HepG2 (cell line): ENCODE results near the gene CCDC177. TPM values are rescaled to one million over a fixed set of nuclear protein-coding genes. Genes with fewer than 3 reads are reported as not detected.

ENCODE experiments used
- CHD2 ChIP-seq: IDR thresholded peaks from 2 replicates; pipeline ENCODE4 v1.6.1; 2011; ENCODE audit warnings: low read depth, low read length, improper control_type of control experiment
- EZH2 ChIP-seq: conservative IDR thresholded peaks from 2 replicates; pipeline ENCODE4 v1.6.1; 2012; ENCODE audit warnings: mild to moderate bottlenecking, low read depth, low read length, moderate library complexity
- KDM5A ChIP-seq: fragments of 200-600 bp; sonication (generic); IDR thresholded peaks from 2 replicates; pipeline ENCODE4 v1.7.0; 2018; ENCODE audit warnings: antibody characterized with exemption, mild to moderate bottlenecking, low read length, borderline replicate concordance
- MEIS1 ChIP-seq: sonication (generic); formaldehyde crosslinking; IDR thresholded peaks from 2 replicates; pipeline ENCODE4 v1.9.0; 2021; ENCODE audit warnings: mild to moderate bottlenecking, missing genetic modification reagents, moderate library complexity, borderline replicate concordance
- MEIS2 ChIP-seq: sonication (generic); formaldehyde crosslinking; IDR thresholded peaks from 2 replicates; pipeline ENCODE4 v1.9.0; 2021; ENCODE audit warnings: mild to moderate bottlenecking, missing genetic modification reagents
- MIER2 ChIP-seq: IDR thresholded peaks from 2 replicates; pipeline ENCODE4 v1.6.1; 2016; ENCODE audit warnings: missing biosample characterization, missing genetic modification reagents
- NFIB ChIP-seq: sonication (generic); formaldehyde crosslinking; IDR thresholded peaks from 2 replicates; pipeline ENCODE4 v1.9.0; 2021; ENCODE audit warnings: missing genetic modification reagents, mild to moderate bottlenecking, borderline replicate concordance
- POLR2A ChIP-seq, 2 experiments: IDR thresholded peaks; 2 replicates each; pipeline ENCODE4 v1.6.1; 2011; ENCODE audit warnings: low read depth in 2 of 2, low read length in 2 of 2, mild to moderate bottlenecking in 1 of 2, moderate library complexity in 1 of 2; ENCODE audit not compliant: insufficient read depth in 1 of 2
- RBAK ChIP-seq: sonication (generic); formaldehyde crosslinking; IDR thresholded peaks from 2 replicates; pipeline ENCODE4 v1.5.1; 2020; ENCODE audit warnings: mild to moderate bottlenecking, missing genetic modification reagents
- RNF2 ChIP-seq: fragments of 450-650 bp; conservative IDR thresholded peaks from 2 replicates; pipeline ENCODE4 v1.6.1; 2016; ENCODE audit warnings: low read depth
- SCMH1 ChIP-seq: sonication (generic); formaldehyde crosslinking; IDR thresholded peaks from 2 replicates; pipeline ENCODE4 v1.9.0; 2021; ENCODE audit warnings: missing genetic modification reagents, mild to moderate bottlenecking, borderline replicate concordance
- SIN3B ChIP-seq: fragments of 150-350 bp; IDR thresholded peaks from 2 replicates; pipeline ENCODE4 v1.6.1; 2014; ENCODE audit warnings: low read length
- STAG1 ChIP-seq: sonication (generic); formaldehyde crosslinking; IDR thresholded peaks from 2 replicates; pipeline ENCODE4 v1.4.0; 2020; ENCODE audit warnings: missing genetic modification reagents
- ZFP62 ChIP-seq: sonication (generic); formaldehyde crosslinking; IDR thresholded peaks from 2 replicates; pipeline ENCODE4 v1.4.0; 2020; ENCODE audit warnings: missing genetic modification reagents
- ZSCAN9 ChIP-seq: IDR thresholded peaks from 2 replicates; pipeline ENCODE4 v1.6.1; 2016; ENCODE audit warnings: borderline replicate concordance
- polyA plus RNA-seq, 8 experiments: library from polyadenylated mRNA; depleted of rRNA in 3 of 8; stranded (reverse) in 7 of 8; unstranded in 1 of 8; fragments of >200 nt; fragmentation: Illumina TruSeq in 4 of 8; extraction: Trizol in 4 of 8; gene quantifications; 2 replicates each; pipeline versions ENCODE4 v1.2.1 to v1.2.3, GENCODE V29; 2011 to 2016; ENCODE audit warnings: low read depth in 4 of 8, missing spikeins in 1 of 8, mixed read lengths in 1 of 8; ENCODE audit not compliant: insufficient read depth in 1 of 8
- total RNA-seq, 5 experiments: library from RNA; depleted of rRNA; stranded (reverse); fragments of >200 nt; fragmentation: Illumina TruSeq; extraction: Trizol; gene quantifications; 2 replicates each; pipeline ENCODE4 v1.2.3, GENCODE V29; 2016; ENCODE audit warnings: low read depth in 1 of 5
- TF ChIP-seq, protein P1 (sequence below): sonication (generic); formaldehyde crosslinking; IDR thresholded peaks from 2 replicates; pipeline ENCODE4 v1.5.0; 2020; ENCODE audit warnings: mild to moderate bottlenecking, missing genetic modification reagents, moderate library complexity
- TF ChIP-seq, protein P2 (sequence below): sonication (generic); formaldehyde crosslinking; IDR thresholded peaks from 2 replicates; pipeline ENCODE4 v1.8.1; 2023; ENCODE audit warnings: mild to moderate bottlenecking, moderate library complexity, missing genetic modification reagents
- TF ChIP-seq, protein P3 (sequence below): sonication (generic); formaldehyde crosslinking; IDR thresholded peaks from 2 replicates; pipeline ENCODE4 v1.5.0; 2020; ENCODE audit warnings: mild to moderate bottlenecking, missing genetic modification reagents
- TF ChIP-seq, protein P4 (sequence below): sonication (generic); formaldehyde crosslinking; IDR thresholded peaks from 2 replicates; pipeline ENCODE4 v1.5.0; 2020; ENCODE audit warnings: mild to moderate bottlenecking, missing genetic modification reagents, borderline replicate concordance

CCDC177 gene
- total and polyA plus RNA-seq, 2 of the 13 experiments (the other 11 are each of a cell fraction or from before 2014, with no cell fraction given): not detected

DNA sequence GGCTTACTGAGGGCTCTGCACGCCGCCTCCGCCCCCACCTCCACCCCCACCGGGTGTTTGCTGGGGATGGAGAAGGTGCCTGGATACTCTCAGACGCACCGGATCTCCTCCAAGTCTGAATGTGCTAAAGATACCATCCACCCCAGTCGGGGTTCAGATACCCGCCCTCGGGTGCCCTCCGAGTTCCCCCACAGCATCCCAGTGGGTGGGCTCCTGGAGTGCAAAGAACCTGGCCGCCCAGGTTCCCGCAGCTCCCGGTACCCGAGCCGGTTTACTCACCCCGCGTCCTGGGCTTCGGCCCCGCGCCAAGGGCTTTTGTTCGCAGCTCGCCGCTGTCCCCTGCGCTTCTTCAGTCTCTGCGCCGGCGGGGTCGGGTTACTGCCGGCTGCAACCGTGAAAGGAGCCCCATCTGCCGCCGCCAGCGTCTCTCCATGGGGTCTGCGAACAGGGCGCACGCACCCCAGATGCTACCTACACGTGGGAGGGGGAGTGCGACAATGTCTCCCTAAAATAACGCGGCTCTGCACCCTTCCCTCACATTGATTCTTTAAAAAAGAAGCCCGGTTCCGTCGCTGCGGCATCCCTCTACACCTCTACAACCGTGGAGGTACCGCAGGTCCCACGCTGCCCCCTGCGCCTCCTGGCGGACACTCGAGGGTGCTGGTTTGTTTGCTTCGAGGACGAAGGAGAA, at the start of gene CCDC177 (continued):
- TF ChIP-seq SCMH1 (CRISPR knock-in tag) (no peak), SIN3B (no peak), POLR2A (IDR thresholded peaks at IDR 0.05; ENCODE audit: insufficient read depth in 1 of 2, low read depth in 2 of 2, low read length in 2 of 2) (no peak), MEIS1 (CRISPR knock-in tag) (no peak), KDM5A (no peak), ZSCAN9 (no peak), ZFP62 (no peak), CHD2 (no peak), RBAK (CRISPR knock-in tag) (no peak), MIER2 (CRISPR knock-in tag) (no peak), RNF2 (0 out of 2 replicates have a peak, but pooled peaks have one; percentile 33), STAG1 (CRISPR knock-in tag) (peak; percentile 62), NFIB (CRISPR knock-in tag) (no peak), EZH2 (peak; percentile 47; the same call in 1 of the 2 replicates), MEIS2 (CRISPR knock-in tag) (no peak)
- TF ChIP-seq, protein P1, sequence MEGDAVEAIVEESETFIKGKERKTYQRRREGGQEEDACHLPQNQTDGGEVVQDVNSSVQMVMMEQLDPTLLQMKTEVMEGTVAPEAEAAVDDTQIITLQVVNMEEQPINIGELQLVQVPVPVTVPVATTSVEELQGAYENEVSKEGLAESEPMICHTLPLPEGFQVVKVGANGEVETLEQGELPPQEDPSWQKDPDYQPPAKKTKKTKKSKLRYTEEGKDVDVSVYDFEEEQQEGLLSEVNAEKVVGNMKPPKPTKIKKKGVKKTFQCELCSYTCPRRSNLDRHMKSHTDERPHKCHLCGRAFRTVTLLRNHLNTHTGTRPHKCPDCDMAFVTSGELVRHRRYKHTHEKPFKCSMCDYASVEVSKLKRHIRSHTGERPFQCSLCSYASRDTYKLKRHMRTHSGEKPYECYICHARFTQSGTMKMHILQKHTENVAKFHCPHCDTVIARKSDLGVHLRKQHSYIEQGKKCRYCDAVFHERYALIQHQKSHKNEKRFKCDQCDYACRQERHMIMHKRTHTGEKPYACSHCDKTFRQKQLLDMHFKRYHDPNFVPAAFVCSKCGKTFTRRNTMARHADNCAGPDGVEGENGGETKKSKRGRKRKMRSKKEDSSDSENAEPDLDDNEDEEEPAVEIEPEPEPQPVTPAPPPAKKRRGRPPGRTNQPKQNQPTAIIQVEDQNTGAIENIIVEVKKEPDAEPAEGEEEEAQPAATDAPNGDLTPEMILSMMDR (CRISPR knock-in tag): peak; percentile 85
- TF ChIP-seq, protein P2, sequence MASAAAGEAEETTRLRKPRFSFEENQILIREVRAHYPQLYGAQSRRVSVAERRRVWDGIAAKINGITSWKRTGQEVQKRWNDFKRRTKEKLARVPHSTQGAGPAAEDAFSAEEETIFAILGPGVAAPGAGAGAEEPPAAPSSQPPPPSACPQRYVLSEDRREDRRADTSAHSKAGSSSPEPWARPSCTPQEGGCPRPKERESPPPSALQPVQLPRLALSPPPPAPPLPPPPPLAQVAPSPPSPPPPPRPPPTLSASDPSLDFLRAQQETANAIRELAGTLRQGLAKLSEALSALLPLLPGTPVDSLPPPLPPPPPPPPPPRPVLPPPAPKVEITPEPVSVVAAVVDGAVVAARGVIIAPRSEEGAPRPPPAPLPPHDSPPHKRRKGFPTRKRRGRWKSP: 0 out of 2 replicates have a peak, but pooled peaks have one; percentile 54
- TF ChIP-seq, protein P3, sequence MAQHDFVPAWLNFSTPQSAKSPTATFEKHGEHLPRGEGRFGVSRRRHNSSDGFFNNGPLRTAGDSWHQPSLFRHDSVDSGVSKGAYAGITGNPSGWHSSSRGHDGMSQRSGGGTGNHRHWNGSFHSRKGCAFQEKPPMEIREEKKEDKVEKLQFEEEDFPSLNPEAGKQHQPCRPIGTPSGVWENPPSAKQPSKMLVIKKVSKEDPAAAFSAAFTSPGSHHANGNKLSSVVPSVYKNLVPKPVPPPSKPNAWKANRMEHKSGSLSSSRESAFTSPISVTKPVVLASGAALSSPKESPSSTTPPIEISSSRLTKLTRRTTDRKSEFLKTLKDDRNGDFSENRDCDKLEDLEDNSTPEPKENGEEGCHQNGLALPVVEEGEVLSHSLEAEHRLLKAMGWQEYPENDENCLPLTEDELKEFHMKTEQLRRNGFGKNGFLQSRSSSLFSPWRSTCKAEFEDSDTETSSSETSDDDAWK (CRISPR knock-in tag): no peak
- TF ChIP-seq, protein P4, sequence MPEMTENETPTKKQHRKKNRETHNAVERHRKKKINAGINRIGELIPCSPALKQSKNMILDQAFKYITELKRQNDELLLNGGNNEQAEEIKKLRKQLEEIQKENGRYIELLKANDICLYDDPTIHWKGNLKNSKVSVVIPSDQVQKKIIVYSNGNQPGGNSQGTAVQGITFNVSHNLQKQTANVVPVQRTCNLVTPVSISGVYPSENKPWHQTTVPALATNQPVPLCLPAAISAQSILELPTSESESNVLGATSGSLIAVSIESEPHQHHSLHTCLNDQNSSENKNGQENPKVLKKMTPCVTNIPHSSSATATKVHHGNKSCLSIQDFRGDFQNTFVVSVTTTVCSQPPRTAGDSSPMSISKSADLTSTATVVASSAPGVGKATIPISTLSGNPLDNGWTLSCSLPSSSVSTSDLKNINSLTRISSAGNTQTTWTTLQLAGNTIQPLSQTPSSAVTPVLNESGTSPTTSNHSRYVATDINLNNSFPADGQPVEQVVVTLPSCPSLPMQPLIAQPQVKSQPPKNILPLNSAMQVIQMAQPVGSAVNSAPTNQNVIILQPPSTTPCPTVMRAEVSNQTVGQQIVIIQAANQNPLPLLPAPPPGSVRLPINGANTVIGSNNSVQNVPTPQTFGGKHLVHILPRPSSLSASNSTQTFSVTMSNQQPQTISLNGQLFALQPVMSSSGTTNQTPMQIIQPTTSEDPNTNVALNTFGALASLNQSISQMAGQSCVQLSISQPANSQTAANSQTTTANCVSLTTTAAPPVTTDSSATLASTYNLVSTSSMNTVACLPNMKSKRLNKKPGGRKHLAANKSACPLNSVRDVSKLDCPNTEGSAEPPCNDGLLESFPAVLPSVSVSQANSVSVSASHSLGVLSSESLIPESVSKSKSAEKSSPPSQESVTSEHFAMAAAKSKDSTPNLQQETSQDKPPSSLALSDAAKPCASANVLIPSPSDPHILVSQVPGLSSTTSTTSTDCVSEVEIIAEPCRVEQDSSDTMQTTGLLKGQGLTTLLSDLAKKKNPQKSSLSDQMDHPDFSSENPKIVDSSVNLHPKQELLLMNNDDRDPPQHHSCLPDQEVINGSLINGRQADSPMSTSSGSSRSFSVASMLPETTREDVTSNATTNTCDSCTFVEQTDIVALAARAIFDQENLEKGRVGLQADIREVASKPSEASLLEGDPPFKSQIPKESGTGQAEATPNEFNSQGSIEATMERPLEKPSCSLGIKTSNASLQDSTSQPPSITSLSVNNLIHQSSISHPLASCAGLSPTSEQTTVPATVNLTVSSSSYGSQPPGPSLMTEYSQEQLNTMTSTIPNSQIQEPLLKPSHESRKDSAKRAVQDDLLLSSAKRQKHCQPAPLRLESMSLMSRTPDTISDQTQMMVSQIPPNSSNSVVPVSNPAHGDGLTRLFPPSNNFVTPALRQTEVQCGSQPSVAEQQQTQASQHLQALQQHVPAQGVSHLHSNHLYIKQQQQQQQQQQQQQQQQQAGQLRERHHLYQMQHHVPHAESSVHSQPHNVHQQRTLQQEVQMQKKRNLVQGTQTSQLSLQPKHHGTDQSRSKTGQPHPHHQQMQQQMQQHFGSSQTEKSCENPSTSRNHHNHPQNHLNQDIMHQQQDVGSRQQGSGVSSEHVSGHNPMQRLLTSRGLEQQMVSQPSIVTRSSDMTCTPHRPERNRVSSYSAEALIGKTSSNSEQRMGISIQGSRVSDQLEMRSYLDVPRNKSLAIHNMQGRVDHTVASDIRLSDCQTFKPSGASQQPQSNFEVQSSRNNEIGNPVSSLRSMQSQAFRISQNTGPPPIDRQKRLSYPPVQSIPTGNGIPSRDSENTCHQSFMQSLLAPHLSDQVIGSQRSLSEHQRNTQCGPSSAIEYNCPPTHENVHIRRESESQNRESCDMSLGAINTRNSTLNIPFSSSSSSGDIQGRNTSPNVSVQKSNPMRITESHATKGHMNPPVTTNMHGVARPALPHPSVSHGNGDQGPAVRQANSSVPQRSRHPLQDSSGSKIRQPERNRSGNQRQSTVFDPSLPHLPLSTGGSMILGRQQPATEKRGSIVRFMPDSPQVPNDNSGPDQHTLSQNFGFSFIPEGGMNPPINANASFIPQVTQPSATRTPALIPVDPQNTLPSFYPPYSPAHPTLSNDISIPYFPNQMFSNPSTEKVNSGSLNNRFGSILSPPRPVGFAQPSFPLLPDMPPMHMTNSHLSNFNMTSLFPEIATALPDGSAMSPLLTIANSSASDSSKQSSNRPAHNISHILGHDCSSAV (CRISPR knock-in tag): no peak
